Activated CD8-positive, alpha-beta memory T cell treated with anti-CD3 and anti-CD28 coated beads, Interleukin-2, amount 50 U/mL, for 1 hour (primary cell): ENCODE data around the gene POLG.

Experiments
- DNase-seq: peaks from one replicate; pipeline ENCODE4 v3.0.0-alpha.2; 2020; ENCODE audit errors: extremely low read depth

The POLG gene

GRCh38 chr15:89370120-89370977 lies 35.7 kb upstream of the POLG start:
- no peak for DNase-seq

GRCh38 chr15:89369341-89369947 lies 34.8 kb upstream of the POLG start:
- DNase-seq = no peak

DNA sequence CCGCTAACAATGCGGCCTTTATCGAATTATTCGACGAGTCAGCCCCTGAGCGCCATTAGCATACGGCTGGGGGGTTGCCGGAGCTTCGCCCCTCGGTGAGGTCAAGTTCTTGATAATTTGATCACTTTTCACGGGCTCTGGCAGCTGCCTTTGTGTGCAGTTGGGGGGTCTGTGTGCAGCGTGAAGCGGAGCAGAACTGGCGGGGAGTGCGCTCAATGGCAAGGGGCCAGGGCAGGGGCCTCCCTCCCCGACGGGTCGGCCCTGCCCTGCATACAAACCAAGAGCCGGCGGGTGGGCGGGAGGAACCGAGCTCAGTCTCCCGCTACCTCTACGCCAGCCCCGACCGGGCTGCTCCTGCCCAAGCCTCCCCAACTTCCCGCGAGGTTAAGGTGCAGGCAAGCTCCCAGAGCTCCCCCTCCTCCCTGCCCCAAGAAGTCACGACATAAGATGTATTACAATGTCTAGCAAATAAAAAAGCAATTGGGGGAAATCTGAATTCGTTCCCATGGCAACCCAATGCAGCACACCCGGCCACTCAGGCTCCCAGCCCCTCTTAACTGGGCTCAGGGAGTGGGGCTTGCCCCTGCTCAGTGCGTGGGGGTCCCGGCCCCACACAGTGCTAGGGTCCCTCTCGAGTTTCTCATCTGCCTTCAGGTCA lies 34.1 kb upstream of the POLG start:
- DNase-seq = no peak

- no peak for DNase-seq
Observed at GRCh38 chr15:89367485-89368451, 33.1 kb upstream of the POLG start.

DNA sequence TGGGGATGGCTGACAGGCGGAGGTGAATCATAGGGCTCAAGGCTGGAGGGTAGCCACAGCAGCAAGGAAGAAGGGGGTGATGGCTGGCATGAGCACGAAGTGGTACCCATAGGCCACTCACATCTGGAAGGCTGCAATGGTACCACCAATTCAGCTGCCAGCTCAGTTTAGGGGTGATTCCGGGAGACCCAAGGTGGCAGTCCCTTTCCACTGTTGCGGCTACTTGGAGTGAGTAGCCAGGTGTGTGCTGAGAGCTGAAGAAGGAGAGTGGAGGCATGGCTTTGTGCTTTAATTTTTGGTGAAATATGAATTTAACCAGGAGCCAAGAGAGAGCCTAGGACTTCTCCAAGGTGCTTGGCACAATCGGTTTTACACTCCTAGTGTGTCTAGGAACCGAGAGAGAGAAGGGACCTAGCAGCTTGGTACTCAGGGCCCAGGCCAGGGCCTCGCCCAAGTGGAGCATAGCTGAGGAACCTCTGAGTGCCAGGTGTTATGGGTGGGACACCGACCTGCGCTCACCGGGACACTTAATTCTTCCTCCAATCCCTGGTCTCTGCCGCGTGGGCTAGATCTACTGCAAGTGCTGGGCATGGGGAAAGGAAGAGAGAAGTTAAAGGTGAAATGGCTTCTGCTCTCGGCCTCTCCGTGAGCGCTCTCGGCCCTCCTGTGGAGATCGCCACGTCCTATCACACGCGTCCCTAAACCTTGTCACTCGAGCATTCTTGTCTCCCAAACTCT lies 32.2 kb upstream of the POLG start:
- no peak for DNase-seq

- DNase-seq = no peak
Observed at GRCh38 chr15:89365462-89366065, 30.9 kb upstream of the POLG start.

DNA sequence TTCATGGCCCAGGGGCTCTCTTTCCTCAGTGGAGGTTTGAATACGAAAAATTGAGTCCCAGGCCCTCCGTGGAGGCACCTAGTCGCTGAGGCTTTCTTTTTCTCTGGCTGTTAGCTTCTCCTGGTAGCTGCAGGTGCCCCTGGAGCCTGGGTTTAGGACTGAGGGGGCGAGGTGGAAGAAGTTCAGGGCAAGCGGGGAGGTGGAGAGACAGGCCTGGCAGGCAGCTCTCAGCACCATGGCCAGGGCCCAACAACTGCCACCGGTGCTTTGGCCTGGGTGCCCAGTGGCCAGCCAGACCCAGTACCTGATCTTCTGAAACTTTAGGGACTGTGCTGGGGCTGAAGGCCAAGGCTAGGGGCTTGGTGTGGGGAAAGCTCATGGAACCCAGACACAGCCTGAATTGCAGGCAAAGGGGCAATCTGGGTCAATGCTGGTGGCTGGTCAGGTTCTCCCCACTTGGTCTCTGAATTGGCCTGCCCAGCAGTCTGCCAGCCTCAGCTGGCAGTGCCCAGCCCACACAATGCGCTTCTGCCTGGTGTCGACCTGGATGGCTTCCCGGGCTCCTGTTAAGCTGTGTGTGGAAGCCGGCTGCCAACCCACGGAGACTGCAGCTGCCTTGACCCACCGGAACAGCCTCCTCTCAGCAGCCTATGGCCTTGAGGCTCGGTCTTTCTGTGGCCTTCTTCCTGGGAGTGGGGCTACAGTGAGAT lies 30.3 kb upstream of the POLG start:
- no peak for DNase-seq

DNA sequence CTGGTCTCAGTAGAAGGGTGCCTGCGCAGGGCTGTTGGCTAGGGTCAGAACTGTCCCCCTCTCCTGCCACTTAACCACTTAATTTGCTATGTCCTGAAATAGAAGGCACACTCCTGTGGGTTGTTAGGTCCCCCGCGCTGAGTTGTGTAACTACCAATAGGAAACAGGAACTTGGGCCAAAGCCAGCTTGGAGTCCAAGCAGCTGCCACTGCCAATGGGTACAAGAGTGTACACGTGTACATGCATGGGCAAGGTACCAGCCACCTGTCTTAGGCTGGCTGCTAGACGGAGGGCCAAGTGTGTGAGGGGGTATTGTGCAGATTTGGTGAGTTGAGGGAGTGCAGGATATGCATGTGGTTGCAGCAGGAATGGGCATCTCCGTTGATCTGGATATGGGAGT lies 29.7 kb upstream of the POLG start:
- DNase-seq = no peak

DNA sequence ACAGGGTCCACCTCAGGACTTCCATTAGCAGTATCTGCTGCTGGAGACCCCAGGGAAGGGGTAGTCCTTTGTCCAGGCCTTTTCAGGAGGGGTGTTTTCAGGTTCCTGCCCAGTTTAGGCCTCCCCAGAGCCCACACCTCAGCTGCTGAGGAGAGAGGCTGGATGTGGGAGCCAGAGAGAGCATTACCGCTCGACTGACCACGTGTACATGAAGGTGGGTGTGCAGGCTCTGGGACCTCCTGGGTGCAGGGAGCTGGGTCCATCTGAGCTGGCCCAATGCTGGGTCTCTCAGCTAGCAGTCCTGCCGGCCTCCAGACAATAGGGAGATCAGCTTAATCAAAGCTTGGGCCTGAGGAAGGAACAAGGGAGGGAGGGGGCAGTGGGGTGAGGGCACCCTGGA lies 29.1 kb upstream of the POLG start:
- DNase-seq = no peak

- no peak for DNase-seq
Observed at GRCh38 chr15:89363133-89363532, 28.5 kb upstream of the POLG start.

GRCh38 chr15:89362203-89363101 lies 27.8 kb upstream of the POLG start:
- DNase-seq = no peak

GRCh38 chr15:89361451-89362202 lies 27.0 kb upstream of the POLG start:
- no peak for DNase-seq

DNA sequence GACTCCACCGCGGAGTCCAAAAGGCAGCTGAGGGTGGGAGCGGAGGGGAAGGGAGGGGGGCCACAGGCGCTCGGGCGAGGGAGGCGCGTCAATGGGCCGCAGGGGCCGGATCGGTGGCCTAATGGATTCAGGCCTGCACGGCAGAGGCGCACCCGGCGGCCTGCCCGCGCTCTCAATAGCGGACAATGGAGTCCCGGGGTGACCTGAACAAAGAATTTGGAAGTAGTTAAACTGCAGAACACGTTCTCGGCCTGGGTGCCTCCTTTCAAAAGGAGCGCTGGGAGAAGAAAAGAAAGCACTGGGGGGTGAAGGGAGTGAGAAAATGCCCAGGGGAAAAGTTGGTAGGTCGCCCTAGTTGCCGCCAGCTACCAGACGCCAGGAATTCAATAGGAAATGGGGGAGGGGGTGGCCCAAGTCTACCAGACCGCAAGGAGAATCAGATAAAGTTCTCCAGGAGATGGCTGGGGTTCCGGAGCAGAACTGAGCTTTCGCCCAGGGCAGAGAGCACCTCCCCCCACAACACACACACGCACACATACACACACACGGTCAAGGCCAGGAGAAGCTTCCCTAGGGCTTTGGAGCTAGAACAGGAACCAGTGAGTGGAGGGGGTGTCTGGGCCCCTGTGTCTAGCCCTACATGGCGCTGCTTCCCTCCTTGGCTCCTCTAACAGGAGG lies 25.8 kb upstream of the POLG start:
- no peak for DNase-seq

DNA sequence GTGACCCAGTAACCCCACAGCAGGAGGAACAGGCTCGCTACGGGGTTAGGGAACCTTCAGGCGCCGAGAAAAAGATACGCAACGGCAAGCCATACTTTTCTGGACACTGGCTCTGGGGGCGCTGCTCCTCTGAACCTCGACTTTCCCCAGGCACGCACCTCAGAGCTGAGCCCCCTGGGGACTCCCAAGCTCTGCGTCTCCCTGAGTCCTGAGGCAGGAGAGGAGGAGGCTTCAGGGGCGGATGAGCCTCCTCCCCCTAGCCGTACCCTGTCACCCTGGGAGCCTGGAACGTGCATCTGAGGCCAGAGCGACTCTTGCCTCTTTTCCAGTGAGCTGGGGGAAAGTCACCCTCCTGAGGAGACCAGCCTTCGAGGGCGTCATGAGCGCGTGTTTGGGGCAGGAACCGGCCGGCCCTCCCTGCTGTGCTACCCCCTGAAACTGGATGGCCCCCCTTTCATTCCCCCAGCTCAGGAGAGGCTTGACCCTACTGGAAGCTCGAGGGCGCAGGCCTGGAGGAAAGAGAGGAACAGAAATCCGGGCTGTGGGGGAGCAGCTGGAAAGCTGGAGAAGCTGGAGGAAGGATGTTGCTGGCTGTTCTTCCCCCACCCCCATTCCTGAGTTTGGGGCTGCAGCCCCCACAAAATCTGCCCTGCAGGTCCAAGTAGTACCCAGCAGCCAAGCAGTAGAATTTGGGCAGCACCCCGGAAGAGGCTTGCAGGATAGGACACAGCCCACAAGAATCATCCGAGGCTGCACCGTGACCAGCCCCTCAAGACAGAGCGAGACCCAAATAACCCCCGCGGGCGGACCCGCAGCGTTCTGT lies 25.1 kb upstream of the POLG start:
- DNase-seq = no peak

DNA sequence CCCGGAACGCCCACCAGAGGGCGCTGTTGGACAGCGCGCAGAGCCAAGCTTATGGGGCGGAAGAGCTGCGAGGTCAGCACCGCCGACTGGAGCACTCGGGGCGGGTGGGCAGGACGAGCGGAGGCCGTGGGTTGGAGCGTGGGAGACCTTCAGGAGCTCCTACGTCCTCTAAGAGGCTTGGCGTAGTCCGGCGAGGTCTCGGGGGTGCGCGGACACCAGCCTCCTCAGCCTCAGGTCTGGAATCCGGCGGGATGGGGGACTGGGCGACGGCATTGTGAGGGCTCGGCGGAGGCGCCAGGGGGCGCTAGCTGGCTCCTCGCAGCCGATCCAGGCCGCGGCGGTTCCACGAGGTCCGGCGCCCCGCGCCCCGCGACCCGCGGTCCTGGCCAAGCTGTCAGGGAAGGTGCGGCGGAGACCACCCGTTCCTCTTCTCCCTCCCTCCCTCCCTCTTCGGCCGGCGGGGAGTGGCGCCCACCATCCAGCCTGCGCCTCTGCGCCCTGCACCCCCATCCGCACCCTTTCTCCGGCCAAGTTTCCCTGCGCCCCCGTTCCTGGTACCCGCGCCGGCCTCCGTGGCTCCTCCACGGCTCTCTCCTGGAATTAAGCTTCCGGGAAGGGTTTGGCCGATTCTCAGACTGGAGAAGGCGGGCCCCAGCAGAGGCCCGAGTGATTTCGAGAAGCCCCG lies 24.3 kb upstream of the POLG start:
- peak; percentile 36 for DNase-seq

DNA sequence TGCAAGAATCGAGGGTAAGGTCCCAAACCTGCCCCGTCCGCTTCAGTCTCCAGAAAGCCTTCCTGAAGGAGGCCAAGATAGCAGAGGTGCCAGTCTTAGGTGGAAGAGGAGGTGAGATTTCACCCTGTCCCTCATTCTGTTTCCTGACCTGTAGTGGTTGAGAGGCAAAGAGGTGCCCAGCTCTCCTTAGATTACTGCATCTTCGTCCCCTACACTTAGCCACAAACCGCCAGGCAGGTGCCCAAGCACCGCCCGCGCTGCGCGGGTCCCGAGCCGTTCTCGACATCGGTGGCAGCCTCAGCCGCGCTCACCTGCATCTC lies 23.8 kb upstream of the POLG start:
- DNase-seq = no peak
